IMR-90 (cell line): ENCODE data around the gene NAE1. TPM values are rescaled to one million over a fixed set of nuclear protein-coding genes. Genes with fewer than 3 reads are reported as not detected.

Experiments used
- ATAC-seq: fragments of 200-7000 bp; cut with Tn5 transposase; 2 replicates; pipeline ENCODE4 v1.9.1; 2020; ENCODE audit warnings: low read depth, mild to moderate bottlenecking, moderate library complexity
- BruUV-seq: library from RNA; stranded (reverse); fragments of 400-500 nt; replicated peaks from 2 replicates; lab custom pipeline; 2021; lab: Mats Ljungman, UMichigan
- CTCF ChIA-PET: fragments of 300-600 bp; formaldehyde crosslinking; extraction: SDS; loops from one replicate; lab custom pipeline; 2021; ENCODE audit warnings: antibody characterized with exemption; lab: Yijun Ruan, JAX
- POLR2A ChIA-PET: fragments of 300-600 bp; sonication (Branson Sonifier 250); formaldehyde crosslinking; loops from one replicate; lab custom pipeline; 2022; ENCODE audit warnings: antibody characterized with exemption; ENCODE audit not compliant: unreplicated experiment; lab: Charles Lee
- DNase-seq: peaks from one replicate; pipeline ENCODE4 v3.0.0; 2013
- H2AFZ ChIP-seq: replicated peaks from 2 replicates; pipeline ENCODE3; 2013; ENCODE audit warnings: low read length, mild to moderate bottlenecking; ENCODE audit not compliant: poor library complexity
- H2AK5ac ChIP-seq: 2 replicates; pipeline ENCODE4 v1.6.1; 2013; ENCODE audit warnings: low read depth, low read length, inconsistent platforms
- H2AK9ac ChIP-seq: replicated peaks from 2 replicates; pipeline ENCODE3; 2013; ENCODE audit warnings: mild to moderate bottlenecking, low read depth, low read length, moderate library complexity; ENCODE audit not compliant: poor library complexity
- H2BK120ac ChIP-seq: 2 replicates; pipeline ENCODE4 v1.6.1; 2013; ENCODE audit warnings: low read depth, low read length, inconsistent platforms
- H2BK15ac ChIP-seq: 3 replicates; pipeline ENCODE4 v1.6.1; 2013; ENCODE audit warnings: low read depth, low read length, inconsistent platforms
- H2BK20ac ChIP-seq: 2 replicates; pipeline ENCODE4 v1.6.1; 2013; ENCODE audit warnings: low read depth, mild to moderate bottlenecking, inconsistent platforms, low read length, moderate library complexity
- H2BK5ac ChIP-seq: 2 replicates; pipeline ENCODE4 v1.6.1; 2013; ENCODE audit warnings: mild to moderate bottlenecking, low read depth, low read length, inconsistent platforms; ENCODE audit not compliant: poor library complexity, severe bottlenecking
- H3K14ac ChIP-seq: replicated peaks from 2 replicates; pipeline ENCODE4 v1.6.1; 2013; ENCODE audit warnings: low read depth, low read length, inconsistent platforms
- H3K18ac ChIP-seq: 2 replicates; pipeline ENCODE4 v1.6.1; 2013; ENCODE audit warnings: low read depth, low read length, control low read depth
- H3K23ac ChIP-seq: 2 replicates; pipeline ENCODE4 v1.6.1; 2013; ENCODE audit warnings: low read depth, low read length, inconsistent platforms
- H3K27ac ChIP-seq: 2 replicates; pipeline ENCODE4 v1.5.1; 2013; ENCODE audit warnings: mild to moderate bottlenecking, control low read depth, low read length; ENCODE audit not compliant: insufficient read depth
- H3K27me3 ChIP-seq: 2 replicates; pipeline ENCODE4 v1.6.1; 2013; ENCODE audit warnings: low read length; ENCODE audit not compliant: control insufficient read depth, insufficient read depth
- H3K36me3 ChIP-seq: 2 replicates; pipeline ENCODE4 v1.6.1; 2013; ENCODE audit warnings: low read length, mixed read lengths; ENCODE audit not compliant: control insufficient read depth, insufficient read depth
- H3K4ac ChIP-seq: 2 replicates; pipeline ENCODE4 v1.6.1; 2013; ENCODE audit warnings: low read depth, low read length, inconsistent platforms
- H3K4me1 ChIP-seq: 2 replicates; pipeline ENCODE4 v1.6.1; 2013; ENCODE audit warnings: low read length, mixed read lengths; ENCODE audit not compliant: control insufficient read depth, insufficient read depth
- H3K4me2 ChIP-seq: 2 replicates; pipeline ENCODE4 v1.6.1; 2013; ENCODE audit warnings: low read depth, mild to moderate bottlenecking, control low read depth, low read length, moderate library complexity
- H3K4me3 ChIP-seq: 2 replicates; pipeline ENCODE4 v1.5.1; 2013; ENCODE audit warnings: low read depth, mild to moderate bottlenecking, control low read depth, low read length, moderate library complexity; ENCODE audit not compliant: insufficient read depth
- H3K56ac ChIP-seq: 2 replicates; pipeline ENCODE4 v1.6.1; 2013; ENCODE audit warnings: low read length, inconsistent platforms; ENCODE audit not compliant: insufficient read depth; ENCODE audit errors: extremely low read depth
- H3K79me1 ChIP-seq, 2 experiments: 2 replicates each; pipeline ENCODE4 v1.6.1; 2013; ENCODE audit warnings: low read length in 2 of 2, inconsistent platforms in 1 of 2, low read depth in 1 of 2
- H3K9ac ChIP-seq: 2 replicates; pipeline ENCODE4 v1.6.1; 2013; ENCODE audit warnings: low read depth, low read length, control low read depth
- H3K9me1 ChIP-seq: 2 replicates; pipeline ENCODE4 v1.6.1; 2013; ENCODE audit warnings: low read length, inconsistent platforms; ENCODE audit not compliant: insufficient read depth
- H3K9me3 ChIP-seq: 2 replicates; pipeline ENCODE4 v1.6.1; 2013; ENCODE audit warnings: low read length; ENCODE audit not compliant: control insufficient read depth, insufficient read depth
- H4K20me1 ChIP-seq: 2 replicates; pipeline ENCODE4 v1.6.1; 2013; ENCODE audit warnings: low read length, inconsistent platforms; ENCODE audit not compliant: insufficient read depth
- H4K5ac ChIP-seq: 2 replicates; pipeline ENCODE4 v1.6.1; 2013; ENCODE audit warnings: mild to moderate bottlenecking, low read depth, low read length, control low read depth
- H4K8ac ChIP-seq, 2 experiments: 2 replicates each; pipeline ENCODE4 v1.6.1; 2013; ENCODE audit warnings: low read depth in 2 of 2, low read length in 2 of 2, control low read depth in 1 of 2, inconsistent platforms in 1 of 2
- H4K91ac ChIP-seq: 2 replicates; pipeline ENCODE4 v1.6.1; 2013; ENCODE audit warnings: low read depth, low read length, inconsistent platforms; ENCODE audit not compliant: insufficient read depth
- BHLHE40 ChIP-seq: fragments of 150-350 bp; IDR thresholded peaks from 2 replicates; pipeline ENCODE4 v1.6.1; 2016; ENCODE audit warnings: mild to moderate bottlenecking, low read depth, low read length
- CEBPB ChIP-seq: IDR thresholded peaks from 2 replicates; pipeline ENCODE4 v1.6.1; 2012; ENCODE audit warnings: low read depth, low read length, improper control_type of control experiment
- CHD1 ChIP-seq: IDR thresholded peaks from 2 replicates; pipeline ENCODE4 v1.6.1; 2012; ENCODE audit warnings: low read depth, low read length, improper control_type of control experiment
- FOS ChIP-seq: fragments of 150-350 bp; IDR thresholded peaks from 2 replicates; pipeline ENCODE4 v1.6.1; 2016; ENCODE audit warnings: low read depth, low read length
- MAFK ChIP-seq: IDR thresholded peaks from 2 replicates; pipeline ENCODE4 v1.6.1; 2012; ENCODE audit warnings: low read depth, low read length, improper control_type of control experiment
- MAZ ChIP-seq: IDR thresholded peaks from 2 replicates; pipeline ENCODE4 v1.6.1; 2012; ENCODE audit warnings: low read depth, mild to moderate bottlenecking, low read length, improper control_type of control experiment, moderate library complexity, borderline replicate concordance
- MXI1 ChIP-seq: IDR thresholded peaks from 2 replicates; pipeline ENCODE4 v1.6.1; 2012; ENCODE audit warnings: low read depth, mild to moderate bottlenecking, low read length, moderate library complexity, borderline replicate concordance
- NFE2L2 ChIP-seq: fragments of 150-350 bp; IDR thresholded peaks from 2 replicates; pipeline ENCODE4 v1.6.1; 2016; ENCODE audit warnings: low read depth, mild to moderate bottlenecking, low read length
- POLR2A ChIP-seq: IDR thresholded peaks from 2 replicates; pipeline ENCODE4 v1.6.1; 2012; ENCODE audit warnings: mild to moderate bottlenecking, low read depth, low read length
- RAD21 ChIP-seq: IDR thresholded peaks from 2 replicates; pipeline ENCODE4 v1.6.1; 2012; ENCODE audit warnings: low read length, improper control_type of control experiment
- RCOR1 ChIP-seq: IDR thresholded peaks from 2 replicates; pipeline ENCODE4 v1.6.1; 2012; ENCODE audit warnings: mild to moderate bottlenecking, low read length, improper control_type of control experiment; ENCODE audit not compliant: insufficient replicate concordance
- RFX5 ChIP-seq: IDR thresholded peaks from 2 replicates; pipeline ENCODE4 v1.8.0; 2012; ENCODE audit warnings: low read depth, mild to moderate bottlenecking, low read length, moderate library complexity
- SMC3 ChIP-seq: fragments of 150-350 bp; IDR thresholded peaks from 2 replicates; pipeline ENCODE4 v1.6.1; 2016; ENCODE audit warnings: low read depth, mild to moderate bottlenecking, antibody characterized with exemption, low read length, moderate library complexity
- WGBS, 2 experiments: methylation state at CpG; one replicate each; pipeline versions ENCODE4 v1.1.5 to v1.1.7; 2013; ENCODE audit warnings: missing lambda C conversion rate in 2 of 2; ENCODE audit not compliant: insufficient read length in 1 of 2; ENCODE audit errors: extremely low coverage in 2 of 2; 5-methylcytosine and 5-hydroxymethylcytosine counted together
- dilution Hi-C: fragments of 300-500 bp; cut with HindIII; formaldehyde crosslinking; loops from one replicate; pipeline ENCODE4 v1.14.3; 2018; ENCODE audit warnings: low sequenced_read_pairs; ENCODE audit not compliant: unreplicated experiment
- in situ Hi-C: fragments of 300-500 bp; cut with MboI; formaldehyde crosslinking; loops from 3 replicates; pipeline ENCODE4 v1.14.3; 2019; ENCODE audit warnings: low sequenced_read_pairs, inconsistent platforms, mixed read lengths
- intact Hi-C: fragments of 100-400 bp; cut with micrococcal nuclease; formaldehyde crosslinking; loops from 2 replicates; pipeline ENCODE4 v1.10.0; 2022
- polyA plus RNA-seq, 3 experiments: library from polyadenylated mRNA; depleted of rRNA; stranded (reverse); fragments of >200 nt; gene quantifications; 2 replicates each; pipeline ENCODE4 v1.2.3, GENCODE V29; 2012; ENCODE audit warnings: low replicate concordance in 1 of 3
- total RNA-seq: library from RNA; depleted of rRNA; stranded (reverse); fragments of >200 nt; gene quantifications from 2 replicates; pipeline ENCODE4 v1.2.3, GENCODE V29; 2012
- TF ChIP-seq, protein P1 (sequence below): fragments of 150-350 bp; IDR thresholded peaks from 2 replicates; pipeline ENCODE4 v1.6.1; 2017; ENCODE audit warnings: mild to moderate bottlenecking, antibody characterized with exemption, low read length, low read depth
- TF ChIP-seq, protein P2 (sequence below): conservative IDR thresholded peaks from 2 replicates; pipeline ENCODE4 v1.5.1; 2012; ENCODE audit warnings: mild to moderate bottlenecking, low read depth, low read length, improper control_type of control experiment
- TF ChIP-seq, protein P3 (sequence below): fragments of 150-350 bp; IDR thresholded peaks from 2 replicates; pipeline ENCODE4 v1.6.1; 2016; ENCODE audit warnings: low read depth, mild to moderate bottlenecking, low read length, moderate library complexity, borderline replicate concordance

The NAE1 gene
- total and polyA plus RNA-seq, 2 of the 4 experiments (the other 2 are of a cell fraction), result 33.0 to 36.7 TPM

DNA sequence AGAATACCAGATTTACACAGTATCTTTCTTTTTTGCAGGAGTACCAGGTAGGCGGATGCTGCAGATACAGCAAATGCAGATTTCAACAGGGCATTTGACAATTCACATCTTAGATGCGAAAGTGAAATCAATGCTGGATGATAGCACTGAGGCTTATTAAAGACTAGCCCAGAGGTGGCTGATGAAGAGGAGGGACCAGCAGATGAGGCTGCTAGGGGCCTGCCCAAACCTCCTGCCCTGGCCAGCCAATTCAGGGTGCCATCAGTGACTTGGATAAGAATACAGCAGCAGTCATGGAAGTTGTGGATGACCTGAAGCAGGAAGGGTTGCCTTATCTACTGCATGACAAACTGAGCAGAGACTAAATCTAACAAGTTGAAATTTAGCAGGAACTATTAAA, 77.8 kb downstream of the NAE1 start:
- Histone ChIP-seq H3K4me2 (no peak overlapping the region), H2AK9ac (no peak overlapping the region), H4K5ac (no peak overlapping the region), H3K56ac (no peak overlapping the region), H3K9me3 (no peaks in the 10 kb centered on the region), H3K4me1 (peaks cover 4% of the 10 kb centered on the region), H2BK15ac (no peak overlapping the region), H2AK5ac (no peak overlapping the region), H3K9me1 (peaks cover 2% of the 10 kb centered on the region; the same call in 1 of the 2 replicates), H3K27me3 (peaks cover 9% of the 10 kb centered on the region), H4K91ac (no peak overlapping the region), H3K4ac (no peak overlapping the region), H3K9ac (no peak overlapping the region), H3K18ac (no peak overlapping the region), H2AFZ (no peak overlapping the region), H3K79me1 (peaks cover 16 to 29% of the 10 kb centered on the region in 2 experiments), H3K36me3 (peaks cover 12% of the 10 kb centered on the region), H2BK5ac (no peak overlapping the region), H3K4me3 (no peak overlapping the region), H3K27ac (no peak overlapping the region), H2BK20ac (no peak overlapping the region), H4K8ac (no peak overlapping the region), H3K14ac (no peak overlapping the region), H2BK120ac (no peak overlapping the region), H4K20me1 (peaks cover 30% of the 10 kb centered on the region), H3K23ac (no peak overlapping the region)
- DNase-seq, result no peak
- dilution Hi-C loops (no loop called here), intact Hi-C loops (loop anchor here (5.0 kb wide), 1 partner anchor 114 kb away; no protein-coding TSS in a partner anchor), in situ Hi-C loops (no loop called here)
- POLR2A ChIA-PET, result no interaction called here
- no peak for ATAC-seq
- CTCF ChIA-PET, result interaction anchor here (1.7 to 2.2 kb wide), 2 partner anchors 13 to 78 kb away, joined by 4 to 7 read pairs; partner anchors contain the start of gene NAE1
- no TSS peak for BruUV-seq
- WGBS, 2 experiments, result 100% methylated on average over 2 of the region's 2 CpGs; no CpG with 5 or more reads in 1 of the 2 experiments
- TF ChIP-seq NFE2L2 (no peak), RFX5 (no peak), FOS (no peak), POLR2A (no peak), MAFK (no peak), MAZ (no peak), BHLHE40 (no peak), RAD21 (no peak), CHD1 (no peak), SMC3 (no peak), MXI1 (no peak), RCOR1 (no peak), CEBPB (no peak)
- TF ChIP-seq, protein P1, sequence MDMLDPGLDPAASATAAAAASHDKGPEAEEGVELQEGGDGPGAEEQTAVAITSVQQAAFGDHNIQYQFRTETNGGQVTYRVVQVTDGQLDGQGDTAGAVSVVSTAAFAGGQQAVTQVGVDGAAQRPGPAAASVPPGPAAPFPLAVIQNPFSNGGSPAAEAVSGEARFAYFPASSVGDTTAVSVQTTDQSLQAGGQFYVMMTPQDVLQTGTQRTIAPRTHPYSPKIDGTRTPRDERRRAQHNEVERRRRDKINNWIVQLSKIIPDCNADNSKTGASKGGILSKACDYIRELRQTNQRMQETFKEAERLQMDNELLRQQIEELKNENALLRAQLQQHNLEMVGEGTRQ, result no peak
- TF ChIP-seq, protein P2, sequence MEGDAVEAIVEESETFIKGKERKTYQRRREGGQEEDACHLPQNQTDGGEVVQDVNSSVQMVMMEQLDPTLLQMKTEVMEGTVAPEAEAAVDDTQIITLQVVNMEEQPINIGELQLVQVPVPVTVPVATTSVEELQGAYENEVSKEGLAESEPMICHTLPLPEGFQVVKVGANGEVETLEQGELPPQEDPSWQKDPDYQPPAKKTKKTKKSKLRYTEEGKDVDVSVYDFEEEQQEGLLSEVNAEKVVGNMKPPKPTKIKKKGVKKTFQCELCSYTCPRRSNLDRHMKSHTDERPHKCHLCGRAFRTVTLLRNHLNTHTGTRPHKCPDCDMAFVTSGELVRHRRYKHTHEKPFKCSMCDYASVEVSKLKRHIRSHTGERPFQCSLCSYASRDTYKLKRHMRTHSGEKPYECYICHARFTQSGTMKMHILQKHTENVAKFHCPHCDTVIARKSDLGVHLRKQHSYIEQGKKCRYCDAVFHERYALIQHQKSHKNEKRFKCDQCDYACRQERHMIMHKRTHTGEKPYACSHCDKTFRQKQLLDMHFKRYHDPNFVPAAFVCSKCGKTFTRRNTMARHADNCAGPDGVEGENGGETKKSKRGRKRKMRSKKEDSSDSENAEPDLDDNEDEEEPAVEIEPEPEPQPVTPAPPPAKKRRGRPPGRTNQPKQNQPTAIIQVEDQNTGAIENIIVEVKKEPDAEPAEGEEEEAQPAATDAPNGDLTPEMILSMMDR, result no peak
- TF ChIP-seq, protein P3, sequence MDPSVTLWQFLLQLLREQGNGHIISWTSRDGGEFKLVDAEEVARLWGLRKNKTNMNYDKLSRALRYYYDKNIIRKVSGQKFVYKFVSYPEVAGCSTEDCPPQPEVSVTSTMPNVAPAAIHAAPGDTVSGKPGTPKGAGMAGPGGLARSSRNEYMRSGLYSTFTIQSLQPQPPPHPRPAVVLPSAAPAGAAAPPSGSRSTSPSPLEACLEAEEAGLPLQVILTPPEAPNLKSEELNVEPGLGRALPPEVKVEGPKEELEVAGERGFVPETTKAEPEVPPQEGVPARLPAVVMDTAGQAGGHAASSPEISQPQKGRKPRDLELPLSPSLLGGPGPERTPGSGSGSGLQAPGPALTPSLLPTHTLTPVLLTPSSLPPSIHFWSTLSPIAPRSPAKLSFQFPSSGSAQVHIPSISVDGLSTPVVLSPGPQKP, result no peak
